GM18511 (cell line): ENCODE measurements around the gene SH3RF3.

ENCODE experiments used
- ATAC-seq: cut with Tn5 transposase; IDR thresholded peaks from one replicate; pipeline ENCODE4 v1.9.1; 2021; ENCODE audit warnings: mild to moderate bottlenecking, moderate library complexity; ENCODE audit not compliant: unreplicated experiment

The SH3RF3 gene

GRCh38 chr2:109197491-109198418 is 68.8 kb downstream of the SH3RF3 start:
- ATAC-seq, result no peak

DNA sequence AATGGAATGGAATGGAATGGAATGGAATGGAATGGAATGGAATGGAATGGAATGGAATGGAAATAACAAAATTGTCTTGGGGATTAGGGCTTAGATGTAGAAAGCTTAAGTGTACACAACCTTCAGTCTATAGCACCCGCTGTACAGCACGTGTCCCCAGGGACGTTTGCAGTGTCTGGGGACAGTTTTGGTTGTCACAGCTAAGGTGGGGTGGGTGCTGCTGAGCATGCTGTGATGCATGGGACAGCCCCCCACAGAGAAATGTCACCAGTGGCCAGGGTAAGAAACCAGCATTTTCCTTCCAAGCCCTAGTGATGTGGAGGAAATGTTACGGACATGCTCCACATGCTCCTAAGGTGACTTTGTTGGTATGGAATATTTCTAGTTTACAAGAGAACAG is 70.8 kb downstream of the SH3RF3 start:
- ATAC-seq, result no peak

GRCh38 chr2:109200616-109201464 is 71.8 kb downstream of the SH3RF3 start:
- no peak for ATAC-seq

DNA sequence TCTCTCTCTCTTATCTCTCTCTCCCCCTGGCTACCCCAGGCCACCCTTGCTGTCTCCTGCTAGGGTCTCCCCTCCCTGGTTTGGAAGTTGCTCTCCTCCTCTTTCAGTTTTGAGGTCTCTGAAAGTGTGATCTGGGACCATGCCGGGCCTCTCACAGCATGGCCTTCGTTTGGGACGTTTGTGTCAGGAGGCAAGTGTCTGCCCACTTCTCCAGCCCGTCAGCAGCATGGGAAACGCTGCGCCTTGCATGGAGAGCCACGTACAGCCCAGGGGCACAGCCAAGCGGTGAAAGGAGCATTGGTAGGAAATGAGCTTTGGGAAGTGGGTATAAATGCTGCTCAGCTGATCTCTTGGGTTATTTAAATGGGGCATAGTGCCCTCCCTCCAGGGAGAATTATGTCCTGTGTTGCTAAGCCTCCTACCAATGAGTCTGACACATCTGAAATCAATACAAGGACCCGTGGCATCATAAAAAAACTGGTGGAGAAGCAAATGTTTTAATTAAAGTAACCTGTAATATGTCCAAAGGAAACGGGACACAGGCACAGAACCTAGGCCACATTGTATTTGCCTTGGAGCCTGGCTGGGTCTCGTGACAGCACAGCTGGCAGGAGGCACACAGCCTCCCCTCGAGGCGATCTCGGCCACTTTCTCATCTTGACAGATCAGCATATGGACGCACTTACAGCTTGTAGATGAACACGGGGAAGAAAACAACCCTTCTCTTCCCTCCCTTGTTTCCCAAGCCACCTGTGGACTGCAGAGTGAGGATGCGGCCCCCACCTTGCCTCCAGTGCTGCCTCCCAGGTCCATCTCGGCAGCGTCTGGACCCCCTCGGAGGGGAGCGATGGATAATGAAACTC is 72.7 kb downstream of the SH3RF3 start:
- ATAC-seq, result no peak

- ATAC-seq, result no peak
These were observed 73.5 kb downstream of the SH3RF3 start for GRCh38 chr2:109202486-109202885.

DNA sequence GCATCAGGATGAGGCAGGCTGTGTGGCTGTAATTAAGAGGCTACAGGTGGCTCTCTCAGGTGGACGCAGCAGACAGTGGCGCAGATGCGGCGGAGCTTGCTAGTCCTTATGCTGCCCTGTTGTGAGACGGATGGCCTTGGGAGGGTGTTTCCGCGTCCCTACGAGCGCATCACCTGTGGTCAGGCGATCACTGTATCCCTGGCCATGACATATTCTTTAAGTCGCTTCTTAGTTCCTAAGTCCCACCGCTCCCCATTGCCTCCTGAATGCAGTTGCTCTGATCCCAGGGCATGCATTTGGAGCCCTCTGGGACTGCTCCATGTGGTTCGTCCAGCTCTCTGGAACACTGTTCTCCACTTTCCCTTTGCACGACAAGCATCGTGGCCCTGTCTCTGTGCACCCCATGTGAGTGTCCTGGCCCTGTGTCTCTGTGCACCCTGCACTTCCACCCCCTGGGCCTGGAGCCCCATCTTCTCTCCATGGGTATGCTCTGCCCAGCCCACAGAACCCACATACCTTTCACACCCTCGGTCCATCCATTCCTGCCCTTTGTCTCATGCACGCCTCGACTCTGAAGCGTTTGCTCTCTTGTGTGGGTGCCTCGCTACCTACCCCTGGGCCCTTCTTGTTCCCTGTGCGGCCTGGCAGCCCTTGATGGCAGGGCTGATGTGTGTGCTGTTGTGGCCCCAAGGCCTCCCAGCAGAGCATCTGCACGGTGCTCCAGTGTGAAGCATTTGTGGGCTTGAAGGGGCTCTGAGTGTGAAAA is 74.4 kb downstream of the SH3RF3 start:
- ATAC-seq, result no peak

DNA sequence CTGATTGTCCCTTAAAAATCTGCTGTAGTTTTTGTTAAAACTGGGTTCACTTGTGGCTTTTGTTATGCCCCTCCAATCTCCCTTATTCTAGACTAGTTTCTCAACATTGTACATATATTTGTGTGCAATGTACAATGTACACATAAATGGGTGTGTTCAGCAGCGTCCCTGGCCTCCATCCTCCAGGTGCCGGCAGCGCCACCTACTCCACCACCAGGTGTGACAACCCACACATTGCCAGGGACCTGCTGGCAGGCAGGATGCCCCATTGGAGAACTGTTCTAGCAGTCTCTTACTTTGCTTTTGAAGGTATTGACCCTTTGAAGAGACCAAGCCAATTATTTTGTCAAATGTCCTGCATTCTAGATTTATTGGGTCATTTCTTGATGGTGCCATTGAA is 75.4 kb downstream of the SH3RF3 start:
- ATAC-seq, result no peak

- no peak for ATAC-seq
These were observed 76.4 kb downstream of the SH3RF3 start for GRCh38 chr2:109205447-109205846.

DNA sequence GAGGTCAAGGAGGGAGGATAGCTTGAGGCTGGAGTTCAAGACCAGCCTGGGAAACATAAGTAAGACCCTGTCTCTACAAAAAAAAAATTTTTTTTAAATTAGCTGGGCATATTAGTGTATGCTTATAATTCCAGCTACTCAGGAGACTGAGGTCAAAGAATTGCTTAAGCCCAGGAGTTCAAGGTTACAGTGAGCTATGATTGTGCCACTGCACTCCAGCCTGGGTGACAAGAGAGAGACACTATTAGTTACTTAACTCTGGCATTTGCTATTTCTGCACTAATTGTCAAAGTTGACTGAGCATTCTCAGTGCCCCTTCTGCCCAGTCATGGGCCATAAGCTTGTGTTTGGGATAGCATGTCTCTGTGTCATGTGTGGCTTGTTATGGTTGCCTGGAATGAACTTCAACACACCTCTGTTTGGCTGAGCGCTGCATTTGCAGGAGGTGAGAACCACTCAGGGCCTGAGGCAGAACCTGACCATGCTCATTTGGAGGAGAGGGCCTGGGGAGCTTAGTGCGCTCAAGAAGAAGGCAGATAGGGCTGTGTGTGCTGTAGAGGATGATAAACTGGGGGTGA is 77.7 kb downstream of the SH3RF3 start:
- no peak for ATAC-seq

- no peak for ATAC-seq
These were observed 78.2 kb downstream of the SH3RF3 start for GRCh38 chr2:109207176-109207575.

GRCh38 chr2:109208071-109208950 is 79.3 kb downstream of the SH3RF3 start:
- ATAC-seq, result no peak

DNA sequence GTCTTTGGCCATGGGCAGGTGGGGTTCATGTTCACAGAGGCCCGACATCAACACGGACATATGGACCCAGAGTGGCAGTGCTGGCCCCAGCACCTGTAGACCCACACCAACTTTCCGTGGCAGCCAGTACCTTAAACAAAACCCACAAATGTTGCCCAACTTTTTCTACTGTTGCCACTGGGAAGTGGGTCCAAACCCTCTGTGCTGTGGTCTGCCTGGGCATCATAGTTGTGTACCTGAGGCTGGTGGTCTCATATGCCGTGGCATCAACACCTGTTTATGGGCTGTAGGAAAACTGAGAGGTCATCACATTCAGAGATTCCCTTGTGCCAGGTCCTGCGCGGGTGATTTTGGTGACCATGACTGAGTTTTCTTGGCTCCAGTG is 79.9 kb downstream of the SH3RF3 start:
- no peak for ATAC-seq

DNA sequence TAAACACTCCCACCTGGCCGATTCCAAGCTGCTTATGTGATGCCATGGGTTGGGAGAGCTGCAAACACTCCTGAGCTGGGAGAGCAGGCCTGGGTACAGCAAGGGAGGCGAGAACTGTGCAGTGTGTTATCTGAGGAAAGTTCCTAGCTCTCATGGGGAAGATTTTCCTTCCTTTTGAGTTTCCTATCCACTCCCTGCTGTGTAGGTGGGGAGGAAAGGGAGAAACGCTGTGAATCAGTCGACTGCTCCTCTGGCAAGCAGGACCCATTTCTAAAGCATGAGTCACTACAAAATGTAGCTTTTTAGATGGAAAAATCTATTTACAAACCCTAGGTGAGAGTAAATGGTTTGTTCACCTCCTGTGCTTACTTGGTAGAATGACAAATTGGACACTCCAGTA is 80.4 kb downstream of the SH3RF3 start:
- no peak for ATAC-seq

DNA sequence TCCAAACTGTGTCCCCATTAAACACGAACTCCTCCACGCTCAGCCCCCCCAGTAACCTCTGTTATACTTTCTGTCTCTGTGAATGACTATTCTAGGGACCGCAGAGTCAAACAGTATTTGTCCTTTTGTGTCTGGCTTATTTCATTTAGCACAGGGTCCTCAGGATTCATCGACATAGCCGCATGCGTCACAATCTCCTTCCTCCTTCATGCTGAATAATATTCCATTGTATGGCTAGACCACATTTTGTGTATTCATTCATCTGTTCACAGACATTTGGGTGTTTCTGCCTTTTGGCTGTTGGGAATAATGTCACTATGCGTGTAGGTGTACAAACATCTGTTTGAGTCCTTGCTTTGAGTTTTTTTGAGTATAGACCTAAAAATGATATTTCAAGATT is 80.9 kb downstream of the SH3RF3 start:
- ATAC-seq, result no peak

DNA sequence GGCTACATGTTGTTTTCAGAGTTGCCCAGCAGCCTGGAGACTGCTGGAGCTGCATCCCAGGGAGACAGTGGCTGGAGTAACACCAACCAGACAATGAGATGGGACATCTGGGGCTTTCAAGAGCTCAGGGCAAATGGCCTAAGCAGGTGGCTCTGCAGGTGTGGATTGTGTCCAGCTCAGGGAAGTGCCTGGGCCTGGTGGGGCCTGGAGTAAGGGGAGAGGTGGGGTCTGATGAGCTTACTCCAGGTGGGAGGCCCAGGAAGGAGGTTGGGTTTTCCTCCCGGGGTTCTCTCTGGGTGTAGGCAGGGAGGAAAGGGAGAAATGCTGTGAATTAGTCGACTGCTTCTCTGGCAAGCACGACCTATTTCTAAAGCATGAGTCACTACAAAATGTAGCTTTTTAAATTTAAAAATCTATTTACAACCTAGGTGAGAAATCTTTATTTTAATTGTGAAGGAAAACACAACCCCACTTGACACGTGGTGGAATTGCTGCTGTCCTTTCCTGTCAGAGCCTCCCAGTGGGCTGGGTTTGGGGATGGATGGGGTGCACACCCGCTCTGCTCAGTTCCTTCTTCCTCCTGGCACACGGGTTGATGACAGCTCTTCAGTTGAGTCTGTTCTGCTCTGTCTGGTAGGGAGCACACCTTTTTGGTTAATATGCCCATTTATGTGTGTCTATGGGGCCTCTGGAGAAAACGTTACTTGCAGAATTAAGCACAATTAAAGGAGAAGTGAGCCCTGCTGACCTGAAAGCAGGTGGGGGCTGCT is 81.6 kb downstream of the SH3RF3 start:
- no peak for ATAC-seq

- ATAC-seq, result no peak
These were observed 82.3 kb downstream of the SH3RF3 start for GRCh38 chr2:109211315-109211714.

DNA sequence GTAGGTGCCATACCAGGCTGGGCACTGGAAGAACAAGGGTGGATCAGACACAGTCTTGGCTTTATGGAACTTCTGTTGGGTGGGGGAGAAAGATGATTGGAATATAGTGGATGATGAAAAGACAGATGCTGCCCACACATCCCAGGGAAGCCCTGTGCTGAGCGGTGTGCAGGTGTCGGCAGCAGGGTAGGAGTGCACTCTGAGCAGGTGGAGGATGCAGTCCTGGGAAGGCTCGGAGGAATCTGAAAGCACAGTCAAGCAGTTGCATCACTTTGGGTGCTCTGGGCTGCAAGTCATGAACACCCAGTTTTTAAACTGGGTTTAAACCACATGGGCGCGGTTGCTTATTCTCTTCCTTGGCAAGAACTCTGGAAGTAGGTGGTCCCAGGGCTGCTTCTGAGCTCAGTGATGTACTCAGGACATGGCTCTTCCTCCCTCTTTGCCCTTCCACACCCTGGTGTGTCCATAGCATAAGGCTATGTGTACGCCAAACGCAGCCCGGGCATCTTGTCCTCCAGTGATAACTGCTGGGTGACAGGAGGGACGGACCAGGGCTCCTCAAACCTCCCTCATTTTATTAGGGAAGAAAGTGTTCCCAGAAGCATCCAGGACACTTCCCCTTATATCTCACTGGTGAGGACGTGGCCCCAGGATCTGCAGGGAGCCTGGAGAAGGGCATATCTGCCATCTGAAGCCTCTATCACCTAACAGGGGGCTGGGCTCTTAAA is 84.0 kb downstream of the SH3RF3 start:
- ATAC-seq, result no peak
